ENCODE results near the gene ZKSCAN3. TPM values are rescaled to one million over a fixed set of nuclear protein-coding genes. Genes with fewer than 3 reads are reported as not detected.

Gene ZKSCAN3
- total RNA-seq, 1 donor = 6.2 TPM

Small RNA genes lying within 50 kb of the gene (small RNA-seq; reads per million reads assigned to genes)
- gene AL021997.1 = not detected
- gene AL021997.2 = not detected
- gene RNU2-45P = not detected

Other genes with a start within 250 kb of the ZKSCAN3 start
- gene ZSCAN16, start 225.3 kb upstream of the ZKSCAN3 start, total RNA-seq = 5.7 TPM
- gene ZKSCAN8, start 208.1 kb upstream of the ZKSCAN3 start, total RNA-seq = 14.0 TPM
- 12.7 TPM for gene ZSCAN9, start 124.7 kb upstream of the ZKSCAN3 start, total RNA-seq
- 4.6 TPM for gene ZKSCAN4, start 97.7 kb upstream of the ZKSCAN3 start, total RNA-seq
- gene NKAPL, start 90.7 kb upstream of the ZKSCAN3 start, total RNA-seq = 1.1 TPM
- gene ZSCAN26, start 82.8 kb upstream of the ZKSCAN3 start, total RNA-seq = 8.6 TPM
- gene PGBD1, start 68.4 kb upstream of the ZKSCAN3 start, total RNA-seq = 4.6 TPM
- 7.5 TPM for gene ZSCAN31, start 13.8 kb upstream of the ZKSCAN3 start, total RNA-seq
- 3.5 TPM for gene ZSCAN12, start 49.8 kb downstream of the ZKSCAN3 start, total RNA-seq
- 2.2 TPM for gene ZSCAN23, start 93.5 kb downstream of the ZKSCAN3 start, total RNA-seq
- not detected for gene GPX6, start 165.8 kb downstream of the ZKSCAN3 start, total RNA-seq
- gene GPX5, start 175.9 kb downstream of the ZKSCAN3 start, total RNA-seq = not detected

Measured in hematopoietic multipotent progenitor cell (in vitro differentiated cells).